Nephron progenitor cell (in vitro differentiated cells): ENCODE data around the gene MKRN2.
A peak's percentile ranks its signal among the peaks of the same experiment; 100 is the strongest.

Source experiments
- DNase-seq: peaks from one replicate; pipeline ENCODE4 v3.0.0; 2021
- H3K27ac Mint-ChIP-seq: 2 replicates; pipeline ENCODE4 v1.8.0; 2021; ENCODE audit warnings: mild to moderate bottlenecking, moderate library complexity, mixed read lengths
- H3K27me3 Mint-ChIP-seq: 2 replicates; pipeline ENCODE4 v1.8.0; 2021; ENCODE audit warnings: mild to moderate bottlenecking, low read depth, mixed read lengths; ENCODE audit not compliant: poor library complexity
- H3K36me3 Mint-ChIP-seq: 2 replicates; pipeline ENCODE4 v1.8.0; 2021; ENCODE audit warnings: low read depth, mixed read lengths
- H3K4me1 Mint-ChIP-seq: 2 replicates; pipeline ENCODE4 v1.8.0; 2021; ENCODE audit warnings: mixed read lengths
- H3K4me3 Mint-ChIP-seq: 2 replicates; pipeline ENCODE4 v1.8.0; 2021; ENCODE audit warnings: mild to moderate bottlenecking, moderate library complexity, mixed read lengths
- H3K9me3 Mint-ChIP-seq: 2 replicates; pipeline ENCODE4 v1.8.0; 2021; ENCODE audit warnings: mild to moderate bottlenecking, moderate library complexity, mixed read lengths
- TF ChIP-seq, protein P1 (sequence below): fragments of 200-600 bp; sonication (generic); IDR thresholded peaks from 2 replicates; pipeline ENCODE4 v1.5.0; 2021; ENCODE audit warnings: antibody characterized with exemption

MKRN2 gene

DNA sequence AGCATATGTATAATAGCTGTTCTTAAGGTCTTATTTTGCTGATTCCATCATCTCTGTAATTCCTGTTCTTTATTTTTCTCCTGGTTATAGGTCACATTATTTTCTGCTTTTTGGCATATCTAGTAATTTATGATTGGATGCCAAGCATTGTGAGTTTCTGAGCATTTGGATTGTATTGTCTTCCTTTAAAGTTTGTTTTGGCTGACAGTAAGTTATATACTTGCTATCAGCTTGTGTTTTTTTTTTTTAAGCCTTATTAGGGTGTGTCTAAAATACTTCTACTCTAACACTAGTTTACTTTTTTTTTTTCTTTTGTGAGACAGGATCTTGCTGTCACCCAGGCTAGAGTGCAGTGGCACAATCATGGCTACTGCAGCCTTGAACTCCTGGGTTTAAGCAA, 10.1 kb downstream of the MKRN2 start:
- H3K27ac Mint-ChIP-seq, result no peak overlapping the region
- H3K4me3 Mint-ChIP-seq, result no peak overlapping the region
- TF ChIP-seq, protein P1, sequence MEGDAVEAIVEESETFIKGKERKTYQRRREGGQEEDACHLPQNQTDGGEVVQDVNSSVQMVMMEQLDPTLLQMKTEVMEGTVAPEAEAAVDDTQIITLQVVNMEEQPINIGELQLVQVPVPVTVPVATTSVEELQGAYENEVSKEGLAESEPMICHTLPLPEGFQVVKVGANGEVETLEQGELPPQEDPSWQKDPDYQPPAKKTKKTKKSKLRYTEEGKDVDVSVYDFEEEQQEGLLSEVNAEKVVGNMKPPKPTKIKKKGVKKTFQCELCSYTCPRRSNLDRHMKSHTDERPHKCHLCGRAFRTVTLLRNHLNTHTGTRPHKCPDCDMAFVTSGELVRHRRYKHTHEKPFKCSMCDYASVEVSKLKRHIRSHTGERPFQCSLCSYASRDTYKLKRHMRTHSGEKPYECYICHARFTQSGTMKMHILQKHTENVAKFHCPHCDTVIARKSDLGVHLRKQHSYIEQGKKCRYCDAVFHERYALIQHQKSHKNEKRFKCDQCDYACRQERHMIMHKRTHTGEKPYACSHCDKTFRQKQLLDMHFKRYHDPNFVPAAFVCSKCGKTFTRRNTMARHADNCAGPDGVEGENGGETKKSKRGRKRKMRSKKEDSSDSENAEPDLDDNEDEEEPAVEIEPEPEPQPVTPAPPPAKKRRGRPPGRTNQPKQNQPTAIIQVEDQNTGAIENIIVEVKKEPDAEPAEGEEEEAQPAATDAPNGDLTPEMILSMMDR, result no peak
- peaks cover 28% of the 10 kb centered on the region for H3K9me3 Mint-ChIP-seq
- H3K4me1 Mint-ChIP-seq, result peaks cover 28% of the 10 kb centered on the region
- peaks cover 9% of the 10 kb centered on the region for H3K27me3 Mint-ChIP-seq
- no peak for DNase-seq
- H3K36me3 Mint-ChIP-seq, result peaks cover 70% of the 10 kb centered on the region

DNA sequence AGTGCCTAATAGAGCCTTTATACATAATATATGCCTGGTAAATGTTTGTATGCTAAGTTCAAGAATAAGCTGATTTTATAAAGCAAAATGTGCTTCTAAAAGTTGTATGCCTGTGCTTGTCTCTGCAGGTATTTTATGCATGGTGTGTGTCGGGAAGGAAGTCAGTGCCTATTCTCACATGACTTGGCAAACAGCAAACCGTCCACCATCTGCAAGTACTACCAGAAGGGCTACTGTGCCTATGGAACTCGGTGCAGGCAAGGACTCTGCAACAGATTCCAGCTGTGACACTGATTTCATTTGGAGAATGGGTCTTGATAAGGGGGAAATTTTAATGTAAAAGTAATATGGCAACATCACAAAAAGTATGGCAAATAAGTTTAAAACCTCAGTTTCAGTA, 11.9 kb downstream of the MKRN2 start:
- no peak for DNase-seq
- H3K4me1 Mint-ChIP-seq, result peaks cover 12% of the 10 kb centered on the region
- no peak overlapping the region for H3K4me3 Mint-ChIP-seq
- H3K27me3 Mint-ChIP-seq, result peaks cover 9% of the 10 kb centered on the region
- H3K9me3 Mint-ChIP-seq, result peaks cover 28% of the 10 kb centered on the region
- H3K36me3 Mint-ChIP-seq, result peaks cover 82% of the 10 kb centered on the region
- peak overlapping the region; percentile 92 for H3K27ac Mint-ChIP-seq
- TF ChIP-seq, protein P1, result no peak

DNA sequence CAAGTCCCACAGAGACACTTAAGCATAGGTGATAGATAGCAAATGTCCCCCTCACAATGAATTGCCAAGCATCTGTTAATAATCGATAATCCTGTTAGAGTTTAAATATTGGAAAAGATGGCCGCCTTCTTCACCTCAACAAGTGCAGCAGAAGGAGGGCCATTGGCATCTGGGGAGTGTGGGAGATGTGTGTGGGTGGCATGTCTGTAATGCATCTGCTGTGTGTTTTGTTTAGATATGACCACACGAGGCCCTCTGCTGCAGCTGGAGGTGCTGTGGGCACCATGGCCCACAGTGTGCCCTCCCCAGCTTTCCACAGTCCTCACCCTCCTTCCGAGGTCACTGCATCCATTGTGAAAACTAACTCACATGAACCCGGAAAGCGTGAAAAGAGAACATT, 12.9 kb downstream of the MKRN2 start:
- Mint-ChIP-seq H3K4me1 (peaks cover under 1% of the 10 kb centered on the region), H3K36me3 (peaks cover 86% of the 10 kb centered on the region), H3K27me3 (no peaks in the 10 kb centered on the region), H3K4me3 (no peak overlapping the region), H3K27ac (no peak overlapping the region), H3K9me3 (peaks cover 23% of the 10 kb centered on the region)
- DNase-seq, result no peak
- TF ChIP-seq, protein P1, result no peak

DNA sequence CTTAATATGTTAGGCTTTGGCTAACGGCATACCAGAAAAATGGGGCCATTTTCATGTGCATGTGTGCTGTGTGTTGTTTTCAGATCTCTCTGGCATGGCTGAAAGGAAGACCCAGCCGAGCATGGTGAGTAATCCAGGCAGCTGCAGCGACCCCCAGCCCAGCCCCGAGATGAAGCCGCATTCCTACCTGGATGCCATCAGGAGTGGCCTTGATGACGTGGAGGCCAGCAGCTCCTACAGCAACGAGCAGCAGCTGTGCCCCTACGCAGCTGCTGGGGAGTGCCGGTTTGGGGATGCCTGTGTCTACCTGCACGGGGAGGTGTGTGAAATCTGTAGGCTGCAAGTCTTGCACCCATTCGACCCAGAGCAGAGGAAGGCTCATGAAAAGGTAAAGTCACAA, 15.1 kb downstream of the MKRN2 start:
- no peak for DNase-seq
- Mint-ChIP-seq H3K27me3 (no peaks in the 10 kb centered on the region), H3K36me3 (peaks cover 86% of the 10 kb centered on the region), H3K27ac (no peak overlapping the region), H3K9me3 (peaks cover 7% of the 10 kb centered on the region), H3K4me3 (no peak overlapping the region), H3K4me1 (no peaks in the 10 kb centered on the region)
- TF ChIP-seq, protein P1, result no peak

DNA sequence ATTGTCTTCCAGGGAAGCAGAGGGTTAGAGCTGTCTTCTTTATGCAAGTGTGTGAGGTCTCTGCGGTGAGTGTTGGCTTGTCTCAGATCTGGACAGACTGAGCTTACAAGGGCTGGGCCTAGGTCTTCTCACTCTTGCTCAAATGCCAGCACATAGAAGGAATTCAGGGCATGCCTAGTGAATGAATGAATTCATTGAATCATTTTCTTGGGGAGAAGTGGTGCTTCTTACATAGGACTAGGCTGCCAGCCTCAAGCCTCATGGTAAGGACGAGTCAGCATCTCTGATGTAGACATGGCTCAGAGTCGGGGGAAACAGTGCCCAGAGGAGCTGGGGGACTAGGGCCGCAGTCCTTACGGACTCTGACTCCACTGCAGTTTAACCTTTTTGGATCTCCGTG, 17.2 kb downstream of the MKRN2 start:
- Mint-ChIP-seq H3K4me1 (no peaks in the 10 kb centered on the region), H3K4me3 (no peak overlapping the region), H3K9me3 (no peaks in the 10 kb centered on the region), H3K27me3 (no peaks in the 10 kb centered on the region), H3K27ac (no peak overlapping the region), H3K36me3 (peaks cover 87% of the 10 kb centered on the region)
- DNase-seq, result no peak
- TF ChIP-seq, protein P1, result no peak

DNA sequence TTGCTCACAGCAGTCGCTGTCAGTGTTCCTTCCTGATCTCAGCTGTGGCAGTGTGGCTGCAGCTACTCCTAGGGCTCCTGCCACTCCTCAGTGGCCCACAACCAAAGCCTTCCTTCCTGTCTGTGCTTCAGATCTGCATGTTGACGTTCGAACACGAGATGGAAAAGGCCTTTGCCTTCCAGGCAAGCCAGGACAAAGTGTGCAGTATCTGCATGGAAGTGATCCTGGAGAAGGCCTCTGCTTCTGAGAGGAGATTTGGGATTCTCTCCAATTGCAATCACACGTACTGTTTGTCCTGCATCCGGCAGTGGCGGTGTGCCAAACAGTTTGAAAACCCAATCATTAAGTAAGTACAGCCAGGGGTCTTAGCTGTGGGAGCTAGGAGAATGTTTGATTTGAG, 17.8 kb downstream of the MKRN2 start:
- TF ChIP-seq, protein P1, result no peak
- DNase-seq, result no peak
- no peaks in the 10 kb centered on the region for H3K9me3 Mint-ChIP-seq
- H3K27me3 Mint-ChIP-seq, result no peaks in the 10 kb centered on the region
- H3K4me3 Mint-ChIP-seq, result no peak overlapping the region
- no peak overlapping the region for H3K27ac Mint-ChIP-seq
- H3K36me3 Mint-ChIP-seq, result peaks cover 88% of the 10 kb centered on the region
- H3K4me1 Mint-ChIP-seq, result no peaks in the 10 kb centered on the region
